IMR-90 (cell line): ENCODE results near the gene ORAI1. TPM values are rescaled to one million over a fixed set of nuclear protein-coding genes. Genes with fewer than 3 reads are reported as not detected.
"Not testable (repeated sequence)": the region's sequence is repeated elsewhere in the genome, so short reads cannot be mapped to it uniquely, and the experiment has no call there.

Experiments used
- ATAC-seq: fragments of 200-7000 bp; cut with Tn5 transposase; 2 replicates; pipeline ENCODE4 v1.9.1; 2020; ENCODE audit warnings: low read depth, mild to moderate bottlenecking, moderate library complexity
- BruUV-seq: library from RNA; stranded (reverse); fragments of 400-500 nt; replicated peaks from 2 replicates; lab custom pipeline; 2021; lab: Mats Ljungman, UMichigan
- CTCF ChIA-PET: fragments of 300-600 bp; formaldehyde crosslinking; extraction: SDS; loops from one replicate; lab custom pipeline; 2021; ENCODE audit warnings: antibody characterized with exemption; lab: Yijun Ruan, JAX
- POLR2A ChIA-PET: fragments of 300-600 bp; sonication (Branson Sonifier 250); formaldehyde crosslinking; loops from one replicate; lab custom pipeline; 2022; ENCODE audit warnings: antibody characterized with exemption; ENCODE audit not compliant: unreplicated experiment; lab: Charles Lee
- DNase-seq: peaks from one replicate; pipeline ENCODE4 v3.0.0; 2013
- H2AFZ ChIP-seq: replicated peaks from 2 replicates; pipeline ENCODE3; 2013; ENCODE audit warnings: low read length, mild to moderate bottlenecking; ENCODE audit not compliant: poor library complexity
- H2AK5ac ChIP-seq: 2 replicates; pipeline ENCODE4 v1.6.1; 2013; ENCODE audit warnings: low read depth, low read length, inconsistent platforms
- H2AK9ac ChIP-seq: replicated peaks from 2 replicates; pipeline ENCODE3; 2013; ENCODE audit warnings: mild to moderate bottlenecking, low read depth, low read length, moderate library complexity; ENCODE audit not compliant: poor library complexity
- H2BK120ac ChIP-seq: 2 replicates; pipeline ENCODE4 v1.6.1; 2013; ENCODE audit warnings: low read depth, low read length, inconsistent platforms
- H2BK15ac ChIP-seq: 3 replicates; pipeline ENCODE4 v1.6.1; 2013; ENCODE audit warnings: low read depth, low read length, inconsistent platforms
- H2BK20ac ChIP-seq: 2 replicates; pipeline ENCODE4 v1.6.1; 2013; ENCODE audit warnings: low read depth, mild to moderate bottlenecking, inconsistent platforms, low read length, moderate library complexity
- H2BK5ac ChIP-seq: 2 replicates; pipeline ENCODE4 v1.6.1; 2013; ENCODE audit warnings: mild to moderate bottlenecking, low read depth, low read length, inconsistent platforms; ENCODE audit not compliant: poor library complexity, severe bottlenecking
- H3K14ac ChIP-seq: replicated peaks from 2 replicates; pipeline ENCODE4 v1.6.1; 2013; ENCODE audit warnings: low read depth, low read length, inconsistent platforms
- H3K18ac ChIP-seq: 2 replicates; pipeline ENCODE4 v1.6.1; 2013; ENCODE audit warnings: low read depth, low read length, control low read depth
- H3K23ac ChIP-seq: 2 replicates; pipeline ENCODE4 v1.6.1; 2013; ENCODE audit warnings: low read depth, low read length, inconsistent platforms
- H3K27ac ChIP-seq: 2 replicates; pipeline ENCODE4 v1.5.1; 2013; ENCODE audit warnings: mild to moderate bottlenecking, control low read depth, low read length; ENCODE audit not compliant: insufficient read depth
- H3K27me3 ChIP-seq: 2 replicates; pipeline ENCODE4 v1.6.1; 2013; ENCODE audit warnings: low read length; ENCODE audit not compliant: control insufficient read depth, insufficient read depth
- H3K36me3 ChIP-seq: 2 replicates; pipeline ENCODE4 v1.6.1; 2013; ENCODE audit warnings: low read length, mixed read lengths; ENCODE audit not compliant: control insufficient read depth, insufficient read depth
- H3K4ac ChIP-seq: 2 replicates; pipeline ENCODE4 v1.6.1; 2013; ENCODE audit warnings: low read depth, low read length, inconsistent platforms
- H3K4me1 ChIP-seq: 2 replicates; pipeline ENCODE4 v1.6.1; 2013; ENCODE audit warnings: low read length, mixed read lengths; ENCODE audit not compliant: control insufficient read depth, insufficient read depth
- H3K4me2 ChIP-seq: 2 replicates; pipeline ENCODE4 v1.6.1; 2013; ENCODE audit warnings: low read depth, mild to moderate bottlenecking, control low read depth, low read length, moderate library complexity
- H3K4me3 ChIP-seq: 2 replicates; pipeline ENCODE4 v1.5.1; 2013; ENCODE audit warnings: low read depth, mild to moderate bottlenecking, control low read depth, low read length, moderate library complexity; ENCODE audit not compliant: insufficient read depth
- H3K56ac ChIP-seq: 2 replicates; pipeline ENCODE4 v1.6.1; 2013; ENCODE audit warnings: low read length, inconsistent platforms; ENCODE audit not compliant: insufficient read depth; ENCODE audit errors: extremely low read depth
- H3K79me1 ChIP-seq, 2 experiments: 2 replicates each; pipeline ENCODE4 v1.6.1; 2013; ENCODE audit warnings: low read length in 2 of 2, inconsistent platforms in 1 of 2, low read depth in 1 of 2
- H3K9ac ChIP-seq: 2 replicates; pipeline ENCODE4 v1.6.1; 2013; ENCODE audit warnings: low read depth, low read length, control low read depth
- H3K9me1 ChIP-seq: 2 replicates; pipeline ENCODE4 v1.6.1; 2013; ENCODE audit warnings: low read length, inconsistent platforms; ENCODE audit not compliant: insufficient read depth
- H3K9me3 ChIP-seq: 2 replicates; pipeline ENCODE4 v1.6.1; 2013; ENCODE audit warnings: low read length; ENCODE audit not compliant: control insufficient read depth, insufficient read depth
- H4K20me1 ChIP-seq: 2 replicates; pipeline ENCODE4 v1.6.1; 2013; ENCODE audit warnings: low read length, inconsistent platforms; ENCODE audit not compliant: insufficient read depth
- H4K5ac ChIP-seq: 2 replicates; pipeline ENCODE4 v1.6.1; 2013; ENCODE audit warnings: mild to moderate bottlenecking, low read depth, low read length, control low read depth
- H4K8ac ChIP-seq, 2 experiments: 2 replicates each; pipeline ENCODE4 v1.6.1; 2013; ENCODE audit warnings: low read depth in 2 of 2, low read length in 2 of 2, control low read depth in 1 of 2, inconsistent platforms in 1 of 2
- H4K91ac ChIP-seq: 2 replicates; pipeline ENCODE4 v1.6.1; 2013; ENCODE audit warnings: low read depth, low read length, inconsistent platforms; ENCODE audit not compliant: insufficient read depth
- WGBS, 2 experiments: methylation state at CpG; one replicate each; pipeline versions ENCODE4 v1.1.5 to v1.1.7; 2013; ENCODE audit warnings: missing lambda C conversion rate in 2 of 2; ENCODE audit not compliant: insufficient read length in 1 of 2; ENCODE audit errors: extremely low coverage in 2 of 2; 5-methylcytosine and 5-hydroxymethylcytosine counted together
- dilution Hi-C: fragments of 300-500 bp; cut with HindIII; formaldehyde crosslinking; loops from one replicate; pipeline ENCODE4 v1.14.3; 2018; ENCODE audit warnings: low sequenced_read_pairs; ENCODE audit not compliant: unreplicated experiment
- in situ Hi-C: fragments of 300-500 bp; cut with MboI; formaldehyde crosslinking; loops from 3 replicates; pipeline ENCODE4 v1.14.3; 2019; ENCODE audit warnings: low sequenced_read_pairs, inconsistent platforms, mixed read lengths
- intact Hi-C: fragments of 100-400 bp; cut with micrococcal nuclease; formaldehyde crosslinking; loops from 2 replicates; pipeline ENCODE4 v1.10.0; 2022
- polyA plus RNA-seq, 3 experiments: library from polyadenylated mRNA; depleted of rRNA; stranded (reverse); fragments of >200 nt; gene quantifications; 2 replicates each; pipeline ENCODE4 v1.2.3, GENCODE V29; 2012; ENCODE audit warnings: low replicate concordance in 1 of 3
- total RNA-seq: library from RNA; depleted of rRNA; stranded (reverse); fragments of >200 nt; gene quantifications from 2 replicates; pipeline ENCODE4 v1.2.3, GENCODE V29; 2012

ORAI1 gene
- total and polyA plus RNA-seq, 2 of the 4 experiments (the other 2 are of a cell fraction) = 3.9 to 22.7 TPM

DNA sequence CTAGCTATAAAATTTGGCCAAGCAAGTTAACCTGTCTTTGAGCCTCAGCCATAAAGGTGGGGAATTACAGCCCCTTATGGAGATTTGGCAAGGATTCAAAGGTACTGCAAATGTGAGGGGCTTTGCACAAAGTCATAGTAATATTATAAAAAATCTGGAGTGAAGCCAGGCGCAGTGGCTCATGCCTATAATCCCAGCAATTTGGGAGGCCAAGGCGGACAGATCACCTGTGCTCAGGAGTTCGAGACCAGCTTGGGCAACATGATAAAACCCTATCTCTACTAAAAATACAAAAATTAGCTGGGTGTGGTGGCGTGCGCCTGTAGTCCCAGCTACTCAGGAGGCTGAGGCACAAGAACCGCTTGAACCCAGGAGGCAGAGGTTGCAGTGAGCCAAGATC, 41.4 kb upstream of the ORAI1 start:
- H2BK5ac ChIP-seq, H4K91ac ChIP-seq, H3K4me2 ChIP-seq, H2AK9ac ChIP-seq, DNase-seq, H3K9me3 ChIP-seq, ATAC-seq, H3K4me3 ChIP-seq, H2AK5ac ChIP-seq, H3K36me3 ChIP-seq, dilution Hi-C loops, H2BK120ac ChIP-seq, H3K4ac ChIP-seq, H2AFZ ChIP-seq, H3K18ac ChIP-seq, H2BK20ac ChIP-seq, H4K20me1 ChIP-seq, POLR2A ChIA-PET, H3K9me1 ChIP-seq, H3K9ac ChIP-seq, in situ Hi-C loops, H4K8ac ChIP-seq, CTCF ChIA-PET, H2BK15ac ChIP-seq, H3K23ac ChIP-seq, H4K5ac ChIP-seq, BruUV-seq, H3K14ac ChIP-seq, H3K56ac ChIP-seq, H3K27me3 ChIP-seq, H3K27ac ChIP-seq, H3K4me1 ChIP-seq: not testable (repeated sequence)
- WGBS, 2 experiments = 100% methylated on average over 1 of the region's 6 CpGs; no CpG with 5 or more reads in 1 of the 2 experiments
- intact Hi-C loops = loop anchor here (5.0 kb wide), 1 partner anchor 42 kb away; the partner anchor contains the start of gene ORAI1
- H3K79me1 ChIP-seq = peaks cover 8 to 21% of the 10 kb centered on the region in 2 experiments; a peak in 3 of 4 replicates
